Calu3 (cell line): ENCODE results near the gene MED27. TPM values are rescaled to one million over a fixed set of nuclear protein-coding genes. Genes with fewer than 3 reads are reported as not detected.

Source experiments
- BruUV-seq: library from RNA; stranded (reverse); fragments of 400-500 nt; replicated peaks from 2 replicates; lab custom pipeline; 2021; lab: Mats Ljungman, UMichigan
- CTCF ChIA-PET: fragments of 300-600 bp; sonication (Branson Sonifier 250); formaldehyde crosslinking; loops from one replicate; lab custom pipeline; 2022; ENCODE audit warnings: antibody characterized with exemption; lab: Charles Lee
- DNase-seq: peaks from one replicate; pipeline ENCODE4 v3.0.0; 2022
- H3K27ac Mint-ChIP-seq: one replicate; pipeline ENCODE4 v1.8.0; 2022; ENCODE audit warnings: mixed read lengths; ENCODE audit not compliant: unreplicated experiment
- H3K27me3 Mint-ChIP-seq: one replicate; pipeline ENCODE4 v1.8.0; 2022; ENCODE audit warnings: mixed read lengths; ENCODE audit not compliant: unreplicated experiment
- H3K36me3 Mint-ChIP-seq: one replicate; pipeline ENCODE4 v1.8.0; 2022; ENCODE audit warnings: mild to moderate bottlenecking, moderate library complexity, mixed read lengths; ENCODE audit not compliant: insufficient read depth, unreplicated experiment
- H3K4me1 Mint-ChIP-seq: one replicate; pipeline ENCODE4 v1.8.0; 2022; ENCODE audit warnings: mild to moderate bottlenecking, low read depth, mixed read lengths; ENCODE audit not compliant: unreplicated experiment
- H3K4me3 Mint-ChIP-seq: one replicate; pipeline ENCODE4 v1.8.0; 2022; ENCODE audit warnings: mild to moderate bottlenecking, low read depth, moderate library complexity, mixed read lengths; ENCODE audit not compliant: unreplicated experiment
- H3K9me3 Mint-ChIP-seq: one replicate; pipeline ENCODE4 v1.8.0; 2022; ENCODE audit warnings: low read depth, mixed read lengths; ENCODE audit not compliant: unreplicated experiment
- intact Hi-C: fragments of 100-400 bp; cut with micrococcal nuclease; formaldehyde crosslinking; loops from one replicate; pipeline ENCODE4 v1.10.0; 2022; ENCODE audit not compliant: unreplicated experiment
- total RNA-seq: library from RNA; stranded (reverse); gene quantifications from 2 replicates; pipeline ENCODE4 v1.2.3, GENCODE V29; 2022
- TF ChIP-seq, protein P1 (sequence below): fragments of 200-600 bp; IDR thresholded peaks from one replicate; pipeline ENCODE4 v1.8.0; 2022; ENCODE audit warnings: antibody characterized with exemption; ENCODE audit not compliant: unreplicated experiment

Gene MED27
- total RNA-seq, 1 experiment from 2014 or later = 19.3 TPM

DNA sequence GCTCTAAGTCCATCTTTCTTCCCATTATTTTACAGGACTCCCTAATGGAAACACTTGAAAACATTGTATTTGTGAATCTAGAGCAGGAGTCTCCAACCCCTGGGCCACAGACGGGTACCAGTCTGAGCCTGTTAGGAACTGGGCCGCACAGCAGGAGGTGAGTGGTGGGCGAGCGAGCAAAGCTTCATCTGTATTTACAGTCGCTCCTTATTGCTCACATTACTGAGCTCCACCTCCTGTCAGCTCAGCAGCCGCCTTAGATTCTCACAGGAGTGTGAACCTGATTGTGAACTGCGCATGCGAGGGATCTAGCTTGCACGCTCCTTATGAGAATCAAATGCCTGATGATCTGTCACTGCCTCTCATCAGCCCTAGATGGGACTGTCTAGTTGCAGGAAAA lies 111.0 kb downstream of the MED27 start:
- CTCF ChIA-PET = interaction anchor here (0.6 kb wide), 1 partner anchor 323 kb away, joined by 3 read pairs; no protein-coding TSS in a partner anchor
- Mint-ChIP-seq H3K27ac (no peak overlapping the region), H3K27me3 (no peaks in the 10 kb centered on the region), H3K4me3 (no peak overlapping the region), H3K9me3 (no peaks in the 10 kb centered on the region), H3K4me1 (no peaks in the 10 kb centered on the region), H3K36me3 (no peaks in the 10 kb centered on the region)
- no TSS peak for BruUV-seq
- TF ChIP-seq, protein P1, sequence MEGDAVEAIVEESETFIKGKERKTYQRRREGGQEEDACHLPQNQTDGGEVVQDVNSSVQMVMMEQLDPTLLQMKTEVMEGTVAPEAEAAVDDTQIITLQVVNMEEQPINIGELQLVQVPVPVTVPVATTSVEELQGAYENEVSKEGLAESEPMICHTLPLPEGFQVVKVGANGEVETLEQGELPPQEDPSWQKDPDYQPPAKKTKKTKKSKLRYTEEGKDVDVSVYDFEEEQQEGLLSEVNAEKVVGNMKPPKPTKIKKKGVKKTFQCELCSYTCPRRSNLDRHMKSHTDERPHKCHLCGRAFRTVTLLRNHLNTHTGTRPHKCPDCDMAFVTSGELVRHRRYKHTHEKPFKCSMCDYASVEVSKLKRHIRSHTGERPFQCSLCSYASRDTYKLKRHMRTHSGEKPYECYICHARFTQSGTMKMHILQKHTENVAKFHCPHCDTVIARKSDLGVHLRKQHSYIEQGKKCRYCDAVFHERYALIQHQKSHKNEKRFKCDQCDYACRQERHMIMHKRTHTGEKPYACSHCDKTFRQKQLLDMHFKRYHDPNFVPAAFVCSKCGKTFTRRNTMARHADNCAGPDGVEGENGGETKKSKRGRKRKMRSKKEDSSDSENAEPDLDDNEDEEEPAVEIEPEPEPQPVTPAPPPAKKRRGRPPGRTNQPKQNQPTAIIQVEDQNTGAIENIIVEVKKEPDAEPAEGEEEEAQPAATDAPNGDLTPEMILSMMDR = no peak
- no peak for DNase-seq
- intact Hi-C loops = no loop called here

DNA sequence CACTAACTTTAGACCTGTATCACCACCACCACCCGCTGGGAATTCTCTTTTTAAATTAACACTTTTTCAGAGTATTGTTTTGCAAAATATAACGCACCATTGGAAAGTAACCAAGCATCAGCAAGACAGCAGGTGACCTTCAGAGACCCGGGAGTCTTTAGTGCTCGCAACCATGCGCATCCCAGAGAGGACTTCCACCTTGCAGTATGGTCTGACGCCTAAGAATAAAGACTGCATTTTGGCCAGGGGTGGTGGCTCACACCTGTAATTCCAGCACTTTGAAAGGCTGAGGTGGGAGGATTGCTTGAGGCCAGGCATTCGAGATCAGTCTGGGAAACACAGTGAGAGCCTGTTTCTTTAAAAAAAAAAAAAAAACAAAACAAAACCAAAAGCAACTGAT lies 113.8 kb downstream of the MED27 start:
- BruUV-seq = no TSS peak

GRCh38 chr9:131965103-131965502 lies 114.6 kb downstream of the MED27 start:
- no peaks in the 10 kb centered on the region for H3K36me3 Mint-ChIP-seq
- H3K4me3 Mint-ChIP-seq = no peak overlapping the region
- CTCF ChIA-PET = no interaction called here
- intact Hi-C loops = no loop called here
- DNase-seq = no peak
- H3K27me3 Mint-ChIP-seq = no peaks in the 10 kb centered on the region
- no peaks in the 10 kb centered on the region for H3K9me3 Mint-ChIP-seq
- TF ChIP-seq, protein P1 = no peak
- no TSS peak for BruUV-seq
- no peak overlapping the region for H3K27ac Mint-ChIP-seq
- no peaks in the 10 kb centered on the region for H3K4me1 Mint-ChIP-seq

More for the DNA sequence above, 113.8 kb downstream of the MED27 start:
- no peak for DNase-seq
- intact Hi-C loops = no loop called here
- CTCF ChIA-PET = interaction anchor here (0.5 kb wide), 1 partner anchor 140 kb away, joined by 6 read pairs; no protein-coding TSS in a partner anchor
- no peak overlapping the region for H3K27ac Mint-ChIP-seq
- H3K27me3 Mint-ChIP-seq = no peaks in the 10 kb centered on the region
- H3K4me3 Mint-ChIP-seq = no peak overlapping the region
- no peaks in the 10 kb centered on the region for H3K36me3 Mint-ChIP-seq
- no peaks in the 10 kb centered on the region for H3K4me1 Mint-ChIP-seq
- no peaks in the 10 kb centered on the region for H3K9me3 Mint-ChIP-seq
- TF ChIP-seq, protein P1 = no peak

GRCh38 chr9:131963072-131964030 lies 116.3 kb downstream of the MED27 start:
- no peak for DNase-seq
- Mint-ChIP-seq H3K4me1 (no peaks in the 10 kb centered on the region), H3K27me3 (no peaks in the 10 kb centered on the region), H3K27ac (no peak overlapping the region), H3K9me3 (no peaks in the 10 kb centered on the region), H3K36me3 (no peaks in the 10 kb centered on the region), H3K4me3 (no peak overlapping the region)
- CTCF ChIA-PET = no interaction called here
- intact Hi-C loops = no loop called here
- BruUV-seq = no TSS peak
- TF ChIP-seq, protein P1 = no peak
